ENCODE results near the gene TC2N.

Gene TC2N

DNA sequence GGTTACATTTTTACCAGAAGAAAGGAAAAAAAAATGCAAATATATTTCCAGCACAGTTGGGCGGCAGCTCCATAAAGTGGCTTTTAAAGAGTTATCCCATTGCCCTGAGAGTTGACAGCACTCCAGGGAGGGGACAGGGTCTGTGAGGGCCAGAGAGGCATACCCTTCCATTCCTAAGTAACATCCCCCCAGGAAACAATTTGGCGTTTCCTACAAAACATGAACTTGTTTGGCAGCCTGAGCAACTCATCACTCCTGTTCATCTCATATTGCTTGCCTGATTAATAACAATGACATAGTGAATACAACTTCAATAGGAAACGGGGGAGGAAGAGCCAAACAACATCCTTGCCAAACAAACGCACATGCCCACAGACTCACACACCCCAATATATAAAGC, 23.3 kb downstream of the TC2N start:
- Histone ChIP-seq H3K27me3 (ENCODE audit: control insufficient read depth, insufficient read depth, low read length) (peaks cover 6% of the 10 kb centered on the region), H3K4me1 (ENCODE audit: control insufficient read depth, insufficient read depth, low read length) (no peaks in the 10 kb centered on the region), H3K4me3 (ENCODE audit: low read length) (no peak overlapping the region), H3K36me3 (ENCODE audit: insufficient read depth, low read length) (no peaks in the 10 kb centered on the region), H3K9ac (ENCODE audit: low read depth, low read length) (no peak overlapping the region), H3K4me2 (ENCODE audit: low read length) (no peak overlapping the region), H3K9me3 (replicated peaks; ENCODE audit: low read length) (no peaks in the 10 kb centered on the region)

DNA sequence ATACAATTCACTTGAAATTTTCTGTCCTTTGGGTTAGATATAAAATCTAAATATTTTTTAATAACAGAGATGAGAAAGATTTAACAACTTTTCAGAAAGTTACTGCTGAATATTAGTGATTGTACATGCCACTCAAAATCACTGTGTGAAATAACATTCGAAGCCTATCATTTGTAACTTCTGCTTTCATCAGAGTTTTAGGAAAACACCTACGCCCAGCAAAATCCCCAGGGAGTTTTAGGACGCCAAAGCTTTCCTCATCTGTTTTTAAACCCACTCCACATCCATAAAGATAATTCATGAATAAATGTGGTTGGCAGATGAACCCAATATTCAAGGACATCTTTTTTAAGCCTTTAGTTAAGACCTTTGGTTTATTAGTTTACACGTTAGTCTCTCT, 23.9 kb downstream of the TC2N start:
- no peaks in the 10 kb centered on the region for H3K4me1 ChIP-seq (ENCODE audit: control insufficient read depth, insufficient read depth, low read length)
- H3K4me2 ChIP-seq (ENCODE audit: low read length), result no peak overlapping the region
- no peak overlapping the region for H3K4me3 ChIP-seq (ENCODE audit: low read length)
- no peak overlapping the region for H3K9ac ChIP-seq (ENCODE audit: low read depth, low read length)
- H3K36me3 ChIP-seq (ENCODE audit: insufficient read depth, low read length), result no peaks in the 10 kb centered on the region
- H3K9me3 ChIP-seq (replicated peaks; ENCODE audit: low read length), result no peaks in the 10 kb centered on the region
- peaks cover 6% of the 10 kb centered on the region for H3K27me3 ChIP-seq (ENCODE audit: control insufficient read depth, insufficient read depth, low read length)

DNA sequence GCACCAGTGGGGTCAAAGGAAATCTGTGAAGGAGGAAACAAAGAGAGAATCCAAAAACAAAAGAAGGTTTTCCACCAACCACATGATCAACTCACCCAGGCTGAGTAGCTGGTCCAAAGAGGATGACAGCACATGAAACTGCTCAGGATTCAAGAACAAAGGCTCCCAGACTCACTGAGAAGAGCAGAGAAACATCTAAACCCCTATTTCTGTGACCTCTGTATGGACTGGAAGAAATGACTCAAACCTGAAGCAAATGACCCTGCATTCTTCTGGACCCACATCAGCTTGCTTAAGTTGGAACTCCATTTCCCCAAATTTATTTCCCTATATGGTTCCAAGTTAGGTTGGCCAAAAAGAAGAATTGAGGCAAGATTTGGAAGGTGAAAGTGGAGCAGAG, 26.3 kb downstream of the TC2N start:
- Histone ChIP-seq H3K9me3 (replicated peaks; ENCODE audit: low read length) (no peaks in the 10 kb centered on the region), H3K4me1 (ENCODE audit: control insufficient read depth, insufficient read depth, low read length) (peaks cover 8% of the 10 kb centered on the region), H3K9ac (ENCODE audit: low read depth, low read length) (no peak overlapping the region), H3K4me3 (ENCODE audit: low read length) (no peak overlapping the region), H3K4me2 (ENCODE audit: low read length) (no peak overlapping the region), H3K36me3 (ENCODE audit: insufficient read depth, low read length) (no peaks in the 10 kb centered on the region), H3K27me3 (ENCODE audit: control insufficient read depth, insufficient read depth, low read length) (peaks cover 17% of the 10 kb centered on the region)

DNA sequence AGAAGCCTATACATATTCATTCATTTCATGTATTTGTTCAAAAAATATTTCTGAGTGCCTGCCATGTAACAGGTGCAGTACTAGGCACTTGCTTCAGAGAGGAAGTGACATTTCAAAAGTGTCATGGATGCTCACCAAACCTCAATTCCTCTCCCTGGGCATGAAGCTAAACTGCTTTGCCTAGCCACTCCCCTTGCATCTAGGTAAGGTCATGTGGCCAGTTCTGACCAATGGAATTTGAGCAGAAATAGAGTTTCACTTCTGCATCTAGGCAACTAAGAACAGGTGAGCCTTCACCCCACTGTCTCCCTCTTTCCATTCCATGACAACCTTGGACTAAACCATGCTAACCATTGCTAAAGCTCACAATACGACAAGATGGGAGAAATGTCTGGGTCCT, 27.6 kb downstream of the TC2N start:
- Histone ChIP-seq H3K4me2 (ENCODE audit: low read length) (no peak overlapping the region), H3K36me3 (ENCODE audit: insufficient read depth, low read length) (no peaks in the 10 kb centered on the region), H3K9me3 (replicated peaks; ENCODE audit: low read length) (no peaks in the 10 kb centered on the region), H3K9ac (ENCODE audit: low read depth, low read length) (no peak overlapping the region), H3K4me1 (ENCODE audit: control insufficient read depth, insufficient read depth, low read length) (peaks cover 8% of the 10 kb centered on the region), H3K4me3 (ENCODE audit: low read length) (no peak overlapping the region), H3K27me3 (ENCODE audit: control insufficient read depth, insufficient read depth, low read length) (peaks cover 31% of the 10 kb centered on the region)

DNA sequence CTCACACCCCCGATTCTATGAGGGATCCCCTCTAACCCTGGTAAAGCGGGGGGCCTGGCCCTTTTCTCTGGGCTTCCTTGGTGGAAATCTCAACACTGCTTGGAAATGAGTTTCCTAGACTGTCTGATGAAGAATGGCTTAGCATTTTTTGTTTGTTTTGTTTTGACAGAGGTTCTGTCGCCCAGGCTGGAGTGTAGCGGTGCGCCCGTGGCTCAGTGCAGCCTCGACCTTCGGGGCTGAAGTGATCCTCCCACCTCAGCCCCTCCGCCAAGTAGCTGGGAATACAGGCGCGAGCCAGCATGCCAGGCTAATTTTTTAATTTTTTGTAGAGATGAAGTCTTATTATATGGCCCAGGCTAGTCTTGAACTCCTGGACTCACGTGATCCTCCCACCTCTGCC, 30.3 kb downstream of the TC2N start:
- Histone ChIP-seq H3K4me2 (ENCODE audit: low read length) (peak overlapping the region; percentile 90), H3K9ac (ENCODE audit: low read depth, low read length) (no peak overlapping the region), H3K4me1 (ENCODE audit: control insufficient read depth, insufficient read depth, low read length) (peaks cover 8% of the 10 kb centered on the region), H3K9me3 (replicated peaks; ENCODE audit: low read length) (no peaks in the 10 kb centered on the region), H3K27me3 (ENCODE audit: control insufficient read depth, insufficient read depth, low read length) (peaks cover 39% of the 10 kb centered on the region), H3K36me3 (ENCODE audit: insufficient read depth, low read length) (no peaks in the 10 kb centered on the region), H3K4me3 (ENCODE audit: low read length) (peak overlapping the region; percentile 65)

DNA sequence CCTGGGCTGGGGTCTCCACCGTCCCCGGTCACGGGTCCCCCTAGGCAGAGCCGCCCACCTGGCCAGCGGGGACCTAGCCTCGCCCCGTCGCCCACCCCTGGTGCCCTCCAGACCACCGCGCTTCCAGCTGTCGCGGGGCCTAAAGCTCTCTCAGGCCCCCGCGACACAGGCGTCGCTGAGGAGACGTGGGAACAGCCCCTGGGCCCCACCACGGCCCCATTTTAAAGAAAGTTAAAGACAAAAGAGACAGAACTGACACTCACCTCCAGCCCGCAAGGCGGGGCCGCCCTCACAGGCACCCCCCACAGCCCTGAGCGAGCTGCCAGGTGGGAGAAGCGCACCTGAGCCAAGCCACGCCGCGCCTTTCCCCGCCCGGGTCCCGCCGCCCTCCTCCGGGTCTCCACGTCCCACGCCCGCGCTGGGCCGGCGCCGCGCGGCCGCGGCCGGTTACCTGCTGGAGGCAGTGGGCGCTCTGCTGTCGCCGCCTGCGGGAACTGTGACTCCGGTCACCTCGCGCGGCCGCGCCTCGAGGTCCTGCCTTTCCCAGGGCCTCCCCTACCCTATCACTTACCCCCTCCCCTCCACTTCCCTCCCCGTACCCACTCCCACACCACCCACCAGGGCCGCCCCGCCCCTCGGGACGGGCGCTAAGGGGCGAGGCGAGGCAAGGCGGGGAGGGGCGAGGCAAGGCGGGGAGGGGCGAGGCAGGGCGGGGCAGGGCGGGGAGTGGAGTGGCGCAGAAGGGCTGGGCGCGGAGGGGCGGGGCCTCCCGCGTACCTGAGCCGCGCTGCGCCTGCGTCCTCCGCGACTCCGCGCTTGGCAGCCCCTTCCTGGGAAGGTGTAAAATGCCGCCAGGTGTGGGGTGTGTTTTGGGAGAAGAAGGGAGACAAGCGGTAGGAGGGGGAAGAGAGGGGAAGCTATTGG, 31.2 kb downstream of the TC2N start:
- Histone ChIP-seq H3K9ac (ENCODE audit: low read depth, low read length) (no peak overlapping the region), H3K27me3 (ENCODE audit: control insufficient read depth, insufficient read depth, low read length) (peaks cover 36% of the 10 kb centered on the region)

DNA sequence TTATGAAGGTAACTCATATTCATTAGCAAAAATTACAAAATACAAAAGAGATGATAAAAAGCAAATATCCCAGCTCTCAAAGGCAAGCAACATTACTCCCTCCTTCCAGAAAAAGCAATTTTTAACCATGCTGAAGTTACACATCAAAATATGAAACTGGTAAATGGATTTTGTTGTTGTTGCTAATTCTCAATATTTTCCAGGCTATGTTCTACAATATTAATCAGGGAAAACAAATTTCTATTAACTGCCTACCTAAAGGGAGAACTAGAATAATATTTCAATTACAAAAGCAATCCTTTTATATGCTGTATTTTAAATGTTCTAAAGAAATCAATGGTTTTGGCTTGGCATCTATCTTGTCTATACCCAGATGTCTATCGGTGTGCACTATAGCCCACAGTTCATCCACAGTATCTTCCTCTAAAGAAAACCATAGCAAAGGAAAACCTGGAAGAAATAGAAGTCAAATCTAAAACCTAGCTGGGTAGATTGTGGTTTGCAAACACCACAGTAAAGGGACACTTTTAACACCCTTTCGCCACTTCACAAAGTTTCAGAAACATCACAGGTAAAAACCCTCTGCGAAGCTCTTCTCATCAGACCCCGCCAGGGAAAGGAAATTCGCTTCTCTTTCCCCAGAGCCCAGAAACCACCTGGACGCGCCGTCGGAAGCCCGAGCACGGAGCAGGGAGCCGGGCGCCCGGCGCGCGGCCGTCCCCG, 32.0 kb downstream of the TC2N start:
- Histone ChIP-seq H3K4me3 (ENCODE audit: low read length) (no peak overlapping the region), H3K36me3 (ENCODE audit: insufficient read depth, low read length) (no peaks in the 10 kb centered on the region), H3K27me3 (ENCODE audit: control insufficient read depth, insufficient read depth, low read length) (peaks cover 36% of the 10 kb centered on the region), H3K4me2 (ENCODE audit: low read length) (peak overlapping the region; percentile 90), H3K9ac (ENCODE audit: low read depth, low read length) (no peak overlapping the region), H3K9me3 (replicated peaks; ENCODE audit: low read length) (no peaks in the 10 kb centered on the region), H3K4me1 (ENCODE audit: control insufficient read depth, insufficient read depth, low read length) (peaks cover 8% of the 10 kb centered on the region)

More for the DNA sequence above, 31.2 kb downstream of the TC2N start:
- H3K36me3 ChIP-seq (ENCODE audit: insufficient read depth, low read length), result no peaks in the 10 kb centered on the region
- peak overlapping the region; percentile 65 for H3K4me3 ChIP-seq (ENCODE audit: low read length)
- H3K9me3 ChIP-seq (replicated peaks; ENCODE audit: low read length), result no peaks in the 10 kb centered on the region
- peaks cover 8% of the 10 kb centered on the region for H3K4me1 ChIP-seq (ENCODE audit: control insufficient read depth, insufficient read depth, low read length)
- peak overlapping the region; percentile 90 for H3K4me2 ChIP-seq (ENCODE audit: low read length)

DNA sequence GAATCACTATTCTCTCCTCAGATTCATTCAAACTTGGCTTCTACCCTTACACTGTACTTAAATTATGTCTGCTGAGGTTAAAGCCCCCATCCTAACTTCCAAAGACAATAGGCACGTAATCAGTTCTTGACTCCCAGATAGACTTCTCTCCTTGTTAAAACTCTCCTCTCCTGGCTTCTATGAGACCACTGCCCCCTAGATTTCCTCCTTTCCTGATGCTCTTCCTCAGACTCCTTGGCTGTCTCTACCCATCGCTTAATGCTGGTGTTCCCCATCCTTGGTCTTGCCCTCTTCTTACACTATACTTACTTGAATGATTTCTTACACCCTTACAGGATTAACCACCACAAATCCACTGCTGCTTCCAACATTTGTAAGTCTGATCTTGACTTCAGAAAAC, 32.8 kb downstream of the TC2N start:
- Histone ChIP-seq H3K4me3 (ENCODE audit: low read length) (no peak overlapping the region), H3K36me3 (ENCODE audit: insufficient read depth, low read length) (no peaks in the 10 kb centered on the region), H3K9me3 (replicated peaks; ENCODE audit: low read length) (no peaks in the 10 kb centered on the region), H3K27me3 (ENCODE audit: control insufficient read depth, insufficient read depth, low read length) (peaks cover 36% of the 10 kb centered on the region), H3K4me2 (ENCODE audit: low read length) (no peak overlapping the region), H3K4me1 (ENCODE audit: control insufficient read depth, insufficient read depth, low read length) (peaks cover 8% of the 10 kb centered on the region), H3K9ac (ENCODE audit: low read depth, low read length) (no peak overlapping the region)

DNA sequence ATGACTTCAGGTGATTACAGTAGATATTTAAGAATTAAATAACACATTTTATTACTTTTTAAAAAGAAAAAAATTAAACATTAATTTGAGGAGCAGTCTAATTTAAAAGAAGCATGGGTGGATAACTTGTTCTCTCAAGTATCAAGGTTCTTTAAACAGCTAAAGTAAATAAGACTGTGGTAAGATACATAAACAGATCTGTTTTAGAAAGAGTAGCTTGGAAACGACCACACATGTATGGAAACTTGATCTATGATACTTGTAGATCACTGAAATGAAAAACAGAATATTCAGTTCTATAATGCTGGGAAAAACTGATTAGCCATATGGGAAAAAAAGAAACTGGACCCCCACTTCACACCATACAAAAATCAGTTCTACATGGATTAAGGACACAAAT, 36.0 kb downstream of the TC2N start:
- no peak overlapping the region for H3K4me2 ChIP-seq (ENCODE audit: low read length)
- H3K27me3 ChIP-seq (ENCODE audit: control insufficient read depth, insufficient read depth, low read length), result peaks cover 24% of the 10 kb centered on the region
- no peaks in the 10 kb centered on the region for H3K4me1 ChIP-seq (ENCODE audit: control insufficient read depth, insufficient read depth, low read length)
- H3K9ac ChIP-seq (ENCODE audit: low read depth, low read length), result no peak overlapping the region
- H3K4me3 ChIP-seq (ENCODE audit: low read length), result no peak overlapping the region
- no peaks in the 10 kb centered on the region for H3K36me3 ChIP-seq (ENCODE audit: insufficient read depth, low read length)
- no peaks in the 10 kb centered on the region for H3K9me3 ChIP-seq (replicated peaks; ENCODE audit: low read length)

DNA sequence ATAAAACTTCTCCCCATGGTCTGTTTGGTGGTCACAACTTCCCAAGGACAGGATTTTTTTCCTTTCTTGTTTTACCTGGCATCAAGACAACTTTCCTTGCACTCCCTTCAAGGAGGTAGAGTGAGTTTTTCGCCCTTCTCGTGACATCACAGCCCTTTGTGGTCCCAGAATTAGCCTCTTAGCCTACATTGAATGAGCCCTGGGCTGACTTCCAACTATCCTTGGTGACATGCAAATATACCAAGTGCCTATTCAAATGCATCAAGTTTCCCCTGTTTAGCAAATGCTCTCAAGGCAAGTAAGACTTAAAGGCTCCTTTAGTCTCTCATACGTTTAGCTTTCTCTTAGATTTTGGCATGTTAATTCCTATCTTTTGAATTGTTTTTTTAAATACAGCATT, 36.6 kb downstream of the TC2N start:
- Histone ChIP-seq H3K36me3 (ENCODE audit: insufficient read depth, low read length) (no peaks in the 10 kb centered on the region), H3K4me1 (ENCODE audit: control insufficient read depth, insufficient read depth, low read length) (no peaks in the 10 kb centered on the region), H3K4me3 (ENCODE audit: low read length) (no peak overlapping the region), H3K27me3 (ENCODE audit: control insufficient read depth, insufficient read depth, low read length) (peaks cover 19% of the 10 kb centered on the region), H3K4me2 (ENCODE audit: low read length) (no peak overlapping the region), H3K9me3 (replicated peaks; ENCODE audit: low read length) (no peaks in the 10 kb centered on the region), H3K9ac (ENCODE audit: low read depth, low read length) (no peak overlapping the region)

DNA sequence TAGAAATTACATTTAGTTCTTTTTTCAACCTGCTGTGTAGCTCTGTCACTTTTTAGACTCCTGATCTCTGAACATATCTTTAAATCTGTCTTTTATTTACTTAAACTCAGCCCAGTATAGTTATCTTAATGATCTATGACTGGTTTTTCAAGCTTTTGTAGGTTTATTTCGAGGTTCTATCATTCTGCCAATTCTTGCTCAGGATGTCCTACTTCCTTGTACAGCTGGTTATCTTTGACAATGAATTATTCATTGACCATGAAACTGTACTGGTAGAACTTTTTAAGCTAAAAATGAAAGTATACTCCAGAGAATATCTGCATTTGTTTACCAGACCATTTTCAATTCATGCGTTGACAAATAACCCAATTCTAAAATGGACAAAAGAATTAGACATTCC, 37.8 kb downstream of the TC2N start:
- H3K9ac ChIP-seq (ENCODE audit: low read depth, low read length), result no peak overlapping the region
- no peaks in the 10 kb centered on the region for H3K9me3 ChIP-seq (replicated peaks; ENCODE audit: low read length)
- no peak overlapping the region for H3K4me2 ChIP-seq (ENCODE audit: low read length)
- no peaks in the 10 kb centered on the region for H3K36me3 ChIP-seq (ENCODE audit: insufficient read depth, low read length)
- no peaks in the 10 kb centered on the region for H3K4me1 ChIP-seq (ENCODE audit: control insufficient read depth, insufficient read depth, low read length)
- peaks cover 6% of the 10 kb centered on the region for H3K27me3 ChIP-seq (ENCODE audit: control insufficient read depth, insufficient read depth, low read length)
- H3K4me3 ChIP-seq (ENCODE audit: low read length), result no peak overlapping the region
